Daoy (cell line): ENCODE results near the gene HEXIM1. TPM values are rescaled to one million over a fixed set of nuclear protein-coding genes. Genes with fewer than 3 reads are reported as not detected.
"Not testable (repeated sequence)": the region's sequence is repeated elsewhere in the genome, so short reads cannot be mapped to it uniquely, and the experiment has no call there.

Experiments
- DNase-seq: peaks from one replicate; pipeline ENCODE4 v3.0.0-alpha.2; 2015; ENCODE audit warnings: low read depth
- total RNA-seq: library from RNA; depleted of rRNA; stranded (reverse); fragments of >200 nt; shearing (Covaris generic); gene quantifications from 2 replicates; pipeline ENCODE4 v1.2.3, GENCODE V29; 2014

Gene HEXIM1
- total RNA-seq, 1 experiment from 2014 or later: 7.2 TPM

DNA sequence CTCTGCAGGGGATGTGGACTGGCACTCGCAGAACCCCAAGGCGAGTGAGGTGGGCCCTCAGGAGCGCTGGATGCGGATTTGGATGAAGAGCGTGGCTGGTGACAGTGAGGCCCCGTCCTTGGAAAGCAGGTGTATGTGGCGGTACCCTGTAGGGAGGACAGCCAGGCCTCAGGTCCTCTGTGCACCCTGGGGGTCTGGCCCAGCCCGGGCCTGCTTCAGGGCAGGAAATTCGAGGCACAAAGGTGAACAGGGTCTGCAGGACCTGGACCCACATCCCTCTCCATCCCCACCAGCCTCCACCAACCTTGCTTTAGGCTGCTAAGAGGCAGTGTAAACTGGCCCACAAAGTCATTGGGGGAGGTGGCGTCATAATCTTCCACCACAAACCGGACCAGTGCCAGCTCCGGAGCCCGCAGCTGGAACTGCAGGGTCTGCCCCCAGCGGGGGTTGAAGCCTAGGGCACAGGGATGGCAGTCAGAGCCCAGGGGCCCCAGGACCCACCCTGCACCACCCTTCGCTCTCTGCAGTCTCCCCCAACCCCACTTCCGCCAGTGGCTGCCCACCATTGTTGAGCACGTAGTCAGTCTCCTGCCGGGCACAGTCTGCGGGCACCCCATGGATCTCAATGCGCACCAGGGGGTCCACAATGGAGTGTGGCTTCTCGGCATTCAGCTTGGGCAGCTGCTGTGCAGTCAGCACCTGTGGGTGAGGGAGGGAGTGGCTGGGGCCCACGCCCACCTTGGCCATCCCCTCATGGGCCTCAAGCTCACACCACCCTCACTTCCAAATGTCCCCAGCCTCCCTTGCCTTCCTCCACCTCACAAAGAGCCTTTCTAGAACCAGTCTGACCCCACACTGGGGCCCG is 35.5 kb upstream of the HEXIM1 start:
- DNase-seq: no peak

DNA sequence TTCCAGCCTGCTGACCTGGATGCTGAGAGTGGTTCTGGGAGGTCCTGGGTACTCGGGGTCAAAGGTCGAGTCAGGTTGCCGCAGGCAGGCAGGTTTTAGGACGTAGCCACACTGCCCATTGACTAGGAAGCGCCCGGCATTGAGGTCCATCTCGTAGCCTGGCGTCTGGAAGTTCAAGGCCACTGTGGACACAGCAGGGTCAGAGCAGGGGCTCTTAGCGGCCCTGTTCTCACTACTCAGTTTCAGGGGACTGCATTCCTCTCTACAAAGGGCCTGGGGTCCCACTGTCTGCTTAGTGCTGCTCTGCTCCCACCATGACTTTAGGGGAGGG is 34.9 kb upstream of the HEXIM1 start:
- no peak for DNase-seq

DNA sequence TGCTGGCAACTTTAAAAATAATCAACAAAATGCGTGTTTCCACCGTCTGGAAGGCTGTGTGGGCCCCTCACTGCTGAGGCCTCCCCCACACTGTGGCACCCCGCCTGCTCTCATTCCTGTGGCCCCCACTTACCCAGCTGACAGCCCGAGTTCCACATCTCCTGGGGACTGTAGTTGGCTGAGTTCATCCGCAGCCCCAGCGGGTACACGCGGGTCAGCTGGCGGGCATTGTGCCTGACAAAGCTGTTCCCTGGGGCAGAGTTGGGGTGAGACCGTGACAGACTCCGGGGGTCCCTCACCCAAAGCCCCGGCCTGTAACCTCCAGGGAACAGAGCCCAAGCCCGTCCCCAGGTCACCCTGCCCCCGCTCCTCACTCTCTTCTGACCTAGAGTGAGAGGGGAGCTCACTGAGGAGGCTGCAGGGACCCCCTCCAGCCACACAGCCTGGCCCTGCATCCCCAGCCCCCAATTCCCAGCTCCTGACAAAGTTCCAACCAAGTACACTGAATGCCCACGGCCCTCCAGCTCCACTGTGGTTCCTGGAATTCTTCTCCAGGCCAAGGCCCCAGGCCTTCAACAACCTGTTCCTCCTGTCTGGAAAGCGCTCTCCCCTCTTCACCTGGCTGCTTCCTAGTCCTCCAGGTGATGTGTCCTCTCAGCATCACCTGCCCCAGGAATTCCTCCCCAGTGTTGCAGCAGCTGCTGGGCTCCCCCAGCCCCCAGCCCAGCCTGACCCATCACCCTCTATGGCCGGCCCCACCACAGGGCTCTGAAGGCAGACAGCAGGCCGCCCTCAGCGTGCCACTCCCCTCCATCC is 34.0 kb upstream of the HEXIM1 start:
- DNase-seq: no peak

DNA sequence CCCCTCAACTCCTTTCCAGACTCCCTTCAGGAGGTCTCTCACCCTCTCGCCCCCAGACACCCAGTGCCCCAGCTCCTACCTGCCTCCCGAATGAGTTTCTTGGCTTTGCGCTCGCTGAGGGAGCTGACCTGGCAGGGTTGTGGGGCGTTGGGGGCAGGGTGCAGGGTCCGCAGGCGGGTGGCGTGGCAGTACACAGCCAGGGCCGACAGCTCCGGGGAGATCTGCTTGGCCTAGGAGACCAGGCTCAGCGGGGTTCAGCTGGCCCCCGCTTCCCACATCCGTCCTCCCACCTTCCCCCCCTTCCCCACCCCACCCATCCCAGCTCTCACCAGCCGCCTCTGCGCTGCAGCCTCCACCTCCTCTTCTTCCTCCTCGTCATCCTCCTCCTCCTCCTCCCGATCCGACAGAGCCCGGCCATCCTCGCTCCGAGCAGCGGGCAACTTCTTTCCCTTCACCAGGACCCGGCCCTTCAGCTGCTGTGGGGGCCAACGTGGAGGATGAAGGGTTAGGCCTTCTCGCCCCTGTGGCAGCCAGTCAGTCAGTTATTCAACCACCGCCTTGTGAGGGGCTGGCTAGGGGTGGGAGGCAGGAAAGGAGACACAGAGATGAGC is 33.2 kb upstream of the HEXIM1 start:
- DNase-seq: no peak

DNA sequence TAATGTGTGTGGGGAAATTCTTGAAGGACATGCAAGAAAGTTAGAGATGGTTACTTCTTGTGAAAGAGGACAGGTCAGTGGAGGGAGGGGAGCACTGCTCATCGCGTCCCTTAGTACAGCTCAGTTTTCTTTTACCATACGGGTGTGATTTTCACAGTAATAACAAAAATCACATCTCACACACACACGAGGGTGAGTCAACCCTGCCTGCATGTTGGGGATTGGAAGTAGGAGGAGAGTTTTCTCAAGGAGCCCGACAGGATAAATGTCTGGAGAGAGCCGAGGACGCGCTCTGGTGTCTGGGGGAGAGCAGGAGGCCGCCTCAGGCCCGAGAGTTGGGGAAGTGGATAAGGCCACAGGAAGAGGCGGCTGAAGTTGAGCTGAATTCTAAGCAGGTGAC is 32.4 kb upstream of the HEXIM1 start:
- no peak for DNase-seq

DNA sequence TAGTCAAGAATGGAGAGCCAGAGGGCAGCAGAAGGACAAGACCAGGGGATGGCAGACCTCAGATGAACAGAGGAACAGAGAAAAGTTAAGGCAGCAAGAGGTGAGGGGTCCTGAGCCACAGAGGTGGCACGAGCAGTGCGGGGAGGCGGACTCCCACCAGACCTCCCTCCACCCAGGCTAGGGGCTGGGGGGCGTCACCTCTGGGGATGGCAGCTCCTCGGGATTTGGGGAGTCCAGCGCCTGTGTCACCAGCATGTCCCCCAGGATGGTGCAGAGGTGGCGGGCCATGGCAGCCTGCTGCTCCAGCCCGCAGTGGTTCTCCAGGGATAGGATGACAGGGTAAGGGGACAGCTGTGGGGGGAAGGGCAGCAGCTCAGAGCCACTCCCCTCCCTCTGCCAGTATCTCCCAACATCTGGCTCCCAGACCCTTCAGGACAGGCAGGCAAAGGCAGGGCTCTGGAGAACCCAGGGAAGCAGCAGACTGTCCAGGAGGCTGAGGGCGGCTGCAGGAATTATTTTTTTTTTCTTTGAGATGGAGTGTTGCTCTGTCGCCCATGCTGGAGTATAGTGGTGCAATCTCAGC is 31.8 kb upstream of the HEXIM1 start:
- no peak for DNase-seq

DNA sequence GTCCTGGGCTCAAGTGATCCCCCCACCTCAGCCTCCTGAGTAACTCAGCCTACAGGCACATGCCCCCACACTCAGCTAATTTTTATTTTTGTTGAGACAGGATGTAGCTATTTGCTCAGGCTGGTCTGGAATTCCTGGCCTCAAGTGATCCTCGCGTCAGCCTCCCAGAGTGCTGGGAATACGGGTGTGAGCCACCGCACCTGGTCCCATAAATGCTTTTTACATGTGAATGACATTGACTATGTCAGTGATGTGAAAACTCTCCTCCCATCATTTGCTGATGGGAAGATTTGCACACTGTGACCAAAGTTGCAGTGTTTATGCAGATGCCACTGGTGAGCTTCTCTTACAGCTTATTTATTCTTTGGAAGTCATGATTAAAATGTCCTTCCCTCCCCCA is 30.9 kb upstream of the HEXIM1 start:
- DNase-seq: no peak

DNA sequence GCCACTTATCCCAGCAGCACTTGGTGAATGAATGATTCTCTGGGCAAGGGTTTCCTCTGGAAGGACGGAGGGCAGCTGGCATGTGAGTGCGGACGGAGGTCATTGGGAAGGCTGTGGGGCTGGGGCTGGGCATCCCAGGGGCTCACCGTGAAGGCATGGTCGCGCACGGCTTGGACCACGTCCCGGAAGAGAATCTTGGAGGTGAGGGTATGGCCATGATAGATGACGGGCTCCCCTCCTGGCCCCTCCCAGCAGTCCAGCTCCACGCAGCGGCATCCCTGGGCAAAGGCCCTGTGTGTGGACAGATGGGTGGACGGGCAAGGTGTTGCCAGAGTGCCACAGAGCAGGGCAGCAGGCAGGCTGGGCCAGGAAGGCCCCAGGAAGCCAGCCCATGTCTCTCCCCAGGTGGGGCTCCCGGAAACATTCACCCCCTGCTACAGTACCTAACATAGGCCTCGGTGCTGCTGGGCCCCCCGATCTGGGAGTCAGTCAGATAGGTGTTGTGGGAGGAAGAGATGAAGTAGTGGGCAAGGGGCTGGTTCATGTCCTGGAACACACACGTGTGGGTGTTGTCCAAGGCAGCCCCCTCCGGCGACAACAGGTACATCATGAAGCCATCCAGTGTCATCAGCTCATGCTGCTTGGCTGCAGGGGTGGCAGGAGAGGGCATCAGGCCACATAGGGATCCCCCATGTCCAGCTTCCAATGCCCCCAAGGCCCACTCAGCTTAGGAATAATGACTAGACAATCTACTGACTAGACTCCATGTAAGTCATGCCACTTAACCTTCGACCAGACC is 30.2 kb upstream of the HEXIM1 start:
- DNase-seq: no peak

DNA sequence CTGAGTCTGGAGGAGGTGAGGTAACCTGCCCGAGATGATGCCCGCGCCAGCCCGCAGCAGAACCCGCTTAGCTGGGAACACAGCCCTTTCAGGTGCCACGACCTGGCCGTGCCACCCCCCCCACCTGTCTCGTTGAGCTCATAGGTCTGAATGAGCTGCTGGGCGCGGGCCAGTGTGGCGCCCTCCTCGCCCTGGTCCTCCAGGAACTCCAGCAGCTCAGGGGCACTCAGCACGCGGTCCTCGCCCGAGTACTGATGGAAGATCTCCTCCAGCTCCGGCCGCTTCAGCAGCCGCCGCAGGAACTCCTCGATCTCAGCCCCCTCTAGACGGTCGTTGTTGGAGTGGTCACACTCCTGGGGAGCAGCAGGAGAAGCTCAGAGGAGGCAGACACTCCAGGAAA is 29.6 kb upstream of the HEXIM1 start:
- no peak for DNase-seq

DNA sequence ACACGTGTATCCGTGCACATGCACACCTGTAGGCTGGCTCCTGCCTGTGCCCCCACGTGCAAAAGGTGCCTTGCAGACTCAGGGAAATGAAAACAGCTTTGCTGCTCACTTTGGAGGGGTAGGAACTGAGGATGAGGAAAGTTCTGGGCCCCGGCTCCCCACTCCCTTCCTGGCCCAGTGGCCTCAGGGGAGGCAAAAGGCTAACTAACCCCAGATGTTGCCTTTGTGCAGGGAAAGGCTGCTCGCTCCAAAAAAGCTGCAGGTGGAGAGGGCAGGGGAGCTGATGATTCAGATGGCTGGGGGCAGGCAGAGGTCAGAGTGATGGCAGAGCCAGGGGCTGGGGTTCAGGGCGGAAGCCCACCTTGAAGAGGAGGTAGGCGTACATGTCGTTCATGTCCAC is 28.3 kb upstream of the HEXIM1 start:
- DNase-seq: no peak

DNA sequence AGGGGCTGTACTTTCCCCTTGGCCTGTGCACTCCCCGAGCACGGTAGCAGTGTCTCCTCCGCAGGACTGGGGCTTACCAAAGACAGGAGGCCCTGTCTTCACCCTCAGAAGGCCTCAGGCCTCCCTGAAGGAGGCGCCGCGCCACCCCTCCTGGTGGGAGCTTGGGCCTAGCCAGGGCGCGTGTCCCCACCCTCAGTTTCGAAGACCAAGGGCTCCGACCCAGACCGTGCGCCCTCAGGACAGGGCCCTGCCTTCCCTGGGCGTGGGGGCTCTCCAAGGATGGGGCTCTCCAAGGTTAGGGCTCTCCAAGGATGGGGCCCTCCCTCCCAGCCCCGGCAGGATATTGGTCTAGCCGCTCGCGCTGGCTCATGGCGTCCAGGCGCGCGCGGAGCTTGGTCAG is 27.7 kb upstream of the HEXIM1 start:
- no peak for DNase-seq

DNA sequence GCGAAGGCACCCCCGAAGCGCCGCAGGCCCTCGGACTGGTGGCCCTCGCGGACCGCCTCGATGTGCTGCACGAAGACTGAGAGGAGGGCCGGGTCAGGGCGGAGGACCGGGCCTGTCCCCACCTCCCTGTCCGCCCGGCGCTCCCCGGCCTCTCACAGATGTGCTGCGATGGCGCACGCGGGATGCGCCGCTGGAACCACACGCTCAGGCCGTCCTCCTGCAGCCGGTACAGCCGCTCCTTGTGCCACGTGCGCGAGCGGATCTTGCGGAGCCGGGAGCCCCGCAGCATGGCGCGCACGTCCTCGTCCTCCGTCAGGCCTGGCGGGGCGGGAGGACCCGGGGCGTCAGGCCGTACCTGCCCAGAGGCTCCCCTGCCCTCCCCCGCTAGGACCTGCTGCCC is 27.2 kb upstream of the HEXIM1 start:
- no peak for DNase-seq

DNA sequence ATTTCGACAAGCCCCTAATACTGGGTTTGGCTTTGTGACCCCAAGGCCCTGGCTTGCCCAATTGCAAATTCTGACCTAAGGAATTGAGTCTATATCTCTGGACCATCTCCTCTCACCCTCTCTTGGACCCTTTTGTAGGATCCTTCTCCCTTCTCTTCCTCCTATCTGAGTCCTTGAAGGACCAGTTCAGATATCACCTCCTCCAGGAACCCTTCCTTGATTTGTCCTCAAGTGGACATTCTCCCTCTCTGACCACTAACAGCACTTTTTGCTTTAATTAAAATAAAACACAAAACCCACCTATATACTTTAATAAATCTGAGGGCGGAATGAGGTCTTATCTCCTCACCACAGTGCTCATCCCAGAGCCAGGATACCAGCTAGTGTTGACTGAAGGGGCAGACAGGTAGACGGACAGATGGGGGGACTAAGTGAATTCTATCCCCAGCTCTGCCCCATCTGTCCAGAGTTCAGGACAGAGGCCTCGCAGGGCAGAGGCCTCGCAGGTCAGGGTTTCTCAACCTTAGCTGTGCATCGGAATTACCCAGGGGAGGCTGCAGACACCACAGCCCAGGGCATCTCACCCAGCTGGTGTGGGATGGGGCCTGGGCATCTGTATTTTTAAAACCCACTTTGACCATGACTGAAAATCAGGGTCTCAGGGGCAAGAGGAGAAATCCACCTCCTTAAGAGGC is 25.1 kb upstream of the HEXIM1 start:
- no peak for DNase-seq

DNA sequence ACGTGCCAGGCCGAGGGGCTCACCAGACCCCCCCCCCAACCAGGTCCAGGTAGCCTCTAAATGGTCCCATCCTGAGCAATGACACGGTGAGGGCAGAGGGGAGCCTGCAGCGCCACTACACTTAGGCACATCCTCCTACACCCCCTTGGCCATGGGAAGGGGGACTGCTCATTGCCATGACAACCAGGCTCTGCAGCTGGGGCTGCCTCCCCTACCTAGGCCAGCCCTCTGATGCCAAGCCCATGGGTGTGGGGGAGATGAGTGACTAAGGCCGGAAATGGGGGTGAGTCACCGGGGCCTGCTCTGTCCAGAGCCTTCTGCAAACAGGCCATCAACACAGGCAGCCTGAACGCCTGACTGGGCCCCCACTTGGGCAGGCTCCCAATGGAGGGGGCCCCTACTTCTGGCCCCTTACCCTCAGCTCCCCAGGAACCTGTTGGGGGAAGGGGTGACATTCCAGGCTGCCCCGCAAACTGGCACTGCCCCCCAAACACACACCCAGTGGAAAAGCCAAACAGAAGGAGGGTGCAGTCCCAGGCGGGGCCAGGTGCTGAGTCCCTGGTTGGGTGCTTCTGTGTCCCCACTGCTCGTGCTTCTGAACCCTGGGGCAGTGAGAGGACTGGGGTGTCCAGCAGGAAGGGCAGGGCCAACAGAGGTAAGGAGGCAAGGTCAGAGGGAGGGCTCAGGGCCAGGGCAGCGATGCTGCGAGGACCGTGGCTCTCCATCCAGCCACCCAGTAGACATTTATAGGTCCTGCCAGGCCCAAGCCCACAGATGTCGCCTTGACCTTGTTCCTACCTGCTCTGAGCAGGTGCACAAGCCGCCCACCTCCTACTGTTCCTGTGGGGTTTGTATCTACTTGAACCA is 24.1 kb upstream of the HEXIM1 start:
- peak; percentile 96 for DNase-seq

DNA sequence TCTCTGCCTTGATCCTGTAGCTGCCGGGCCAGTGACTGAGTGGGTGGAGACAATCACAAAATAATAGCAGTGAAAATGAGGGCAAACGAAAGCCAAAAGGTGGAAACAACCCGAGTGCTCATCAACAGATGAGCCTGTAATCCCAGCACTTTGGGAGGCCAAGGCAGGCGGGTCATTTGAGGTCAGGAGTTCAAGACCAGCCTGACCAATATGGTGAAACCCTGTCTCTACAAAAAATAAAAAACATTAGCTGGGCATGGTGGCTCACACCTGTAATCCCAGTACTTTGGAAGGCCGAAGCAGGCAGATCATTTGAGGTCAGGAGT is 23.5 kb upstream of the HEXIM1 start:
- not testable (repeated sequence) for DNase-seq

DNA sequence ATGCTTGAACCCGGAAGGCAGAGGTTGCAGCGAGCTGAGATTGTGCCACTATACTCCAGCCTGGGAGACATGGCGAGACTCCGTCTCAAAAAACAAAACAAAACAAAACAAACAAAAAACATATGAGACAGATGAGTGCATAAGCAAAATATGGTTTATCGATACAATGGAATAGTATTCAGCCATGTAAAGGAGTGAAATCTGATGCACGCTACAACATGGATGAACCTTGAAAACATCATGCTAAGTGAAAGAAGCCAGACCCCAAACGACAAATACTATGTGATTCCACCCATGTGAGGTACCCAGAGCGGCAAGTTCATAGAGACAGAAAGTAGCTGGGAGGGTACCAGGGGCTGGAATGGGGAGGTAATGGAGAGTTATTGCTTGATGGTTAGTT is 22.8 kb upstream of the HEXIM1 start:
- DNase-seq: no peak

DNA sequence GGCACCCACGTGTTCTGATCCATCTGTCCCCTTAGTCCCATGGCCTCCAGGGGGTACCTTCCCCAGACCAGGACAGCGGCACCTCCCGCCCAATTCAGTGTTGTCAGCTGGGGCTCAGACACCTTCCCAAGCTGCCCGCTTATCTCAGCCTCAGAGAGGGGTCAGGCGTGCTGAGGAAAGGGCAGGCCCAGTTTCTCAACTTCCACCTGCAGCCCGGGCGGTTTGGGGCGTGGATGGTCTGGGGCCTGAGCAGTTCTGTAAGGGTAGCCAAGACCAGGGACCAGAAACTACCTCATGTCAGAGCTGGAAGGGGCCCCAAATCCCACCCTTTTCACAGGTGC is 21.1 kb upstream of the HEXIM1 start:
- no peak for DNase-seq

DNA sequence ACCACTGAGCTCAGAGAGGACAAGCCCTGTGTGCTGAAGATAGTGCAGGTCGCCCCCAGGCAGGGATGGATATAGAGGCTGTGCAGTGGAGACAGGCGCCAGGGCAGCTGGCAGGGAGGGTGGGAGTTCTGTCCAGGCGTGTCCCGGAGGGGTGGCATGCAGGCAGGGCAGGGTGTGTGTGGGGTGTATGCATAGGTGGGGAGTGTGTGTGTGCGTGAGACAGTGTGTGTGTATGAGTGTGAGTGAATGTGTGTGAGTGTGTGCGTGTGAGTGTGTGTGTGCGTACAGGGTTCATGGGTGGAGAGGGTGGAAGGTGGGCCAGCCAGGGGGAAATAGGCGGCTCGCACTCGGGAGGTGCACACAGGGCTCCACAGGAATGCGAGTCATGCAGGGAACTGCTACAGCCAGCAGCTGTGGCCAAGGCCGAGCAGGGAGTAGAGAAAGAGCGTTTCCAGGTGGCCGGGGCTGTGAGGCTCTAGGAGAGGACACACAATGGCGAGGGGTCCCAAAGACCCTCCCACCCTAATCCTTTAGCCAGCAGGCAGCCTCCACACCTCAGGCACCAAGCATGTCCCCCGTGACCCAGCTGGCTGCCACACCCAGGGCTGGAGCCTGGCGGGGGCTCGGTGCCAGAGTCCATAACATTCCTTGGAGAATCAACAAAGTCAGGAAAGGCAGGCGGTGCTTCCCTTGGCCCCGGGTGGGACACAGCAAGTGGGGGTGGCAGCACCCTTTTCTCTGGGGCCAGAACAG is 20.6 kb upstream of the HEXIM1 start:
- no peak for DNase-seq

DNA sequence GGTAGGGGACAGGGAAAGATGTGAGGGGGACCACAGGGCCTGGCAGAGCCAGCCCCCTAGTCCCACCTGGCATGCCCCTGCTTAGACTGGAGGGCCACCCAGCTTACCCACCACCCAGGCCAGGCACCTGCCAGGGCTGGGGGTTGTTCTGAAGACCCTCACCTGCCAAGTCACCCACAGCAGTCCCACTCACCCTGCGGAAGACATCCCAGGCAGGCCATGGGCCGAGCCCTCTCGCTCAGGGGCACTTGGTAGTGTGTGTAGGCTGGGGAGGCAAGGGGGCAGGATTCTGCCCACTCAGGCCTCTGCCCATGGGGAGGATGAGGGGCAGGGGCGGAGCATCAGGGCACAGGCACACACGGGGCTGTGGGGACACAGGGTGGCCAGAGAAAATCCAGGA is 19.9 kb upstream of the HEXIM1 start:
- DNase-seq: no peak

DNA sequence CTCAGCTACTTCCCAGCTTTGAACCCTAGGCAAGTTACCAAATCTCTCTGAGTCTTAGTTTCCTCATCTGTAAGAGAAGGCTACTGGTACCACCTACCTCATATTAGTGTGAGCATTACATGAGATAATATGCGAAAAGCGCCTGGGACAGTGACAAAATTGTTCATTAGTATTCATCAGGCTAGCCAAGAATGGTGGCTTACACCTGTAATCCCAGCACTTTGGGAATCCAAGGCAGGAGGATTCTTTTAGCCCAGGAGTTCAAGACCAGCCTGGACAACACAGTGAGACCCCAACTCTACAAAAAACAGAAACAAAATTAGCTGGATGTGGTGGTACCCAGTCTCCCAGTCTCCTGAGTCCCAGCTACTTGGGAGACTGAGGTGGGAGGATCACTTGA is 19.3 kb upstream of the HEXIM1 start:
- no peak for DNase-seq
